Measurements from ENCODE around the gene PRSS33.

The PRSS33 gene

DNA sequence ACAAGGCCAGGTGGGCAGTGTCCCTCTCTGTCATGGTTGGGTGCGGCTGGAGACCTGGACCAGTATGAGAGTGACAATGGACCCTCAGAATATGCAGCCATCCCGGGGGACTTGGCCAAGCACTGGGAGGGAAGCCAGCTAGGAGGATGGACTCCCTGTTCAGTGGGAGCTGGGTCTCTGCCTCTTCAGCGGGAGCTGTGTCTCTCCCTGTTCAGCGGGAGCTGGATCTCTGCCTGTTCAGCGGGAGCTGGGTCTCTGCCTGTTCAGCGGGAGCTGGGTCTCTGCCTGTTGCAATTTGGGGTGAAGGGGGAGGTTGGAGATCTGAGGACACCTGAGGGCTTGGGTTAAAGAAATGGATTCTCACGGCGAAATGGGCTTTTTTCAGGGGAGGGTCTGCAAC, 3.8 kb upstream of the PRSS33 start:
- H3K4me3 ChIP-seq (ENCODE audit: control insufficient read depth, low read depth, low read length), result no peak overlapping the region
- TF ChIP-seq, protein P1, sequence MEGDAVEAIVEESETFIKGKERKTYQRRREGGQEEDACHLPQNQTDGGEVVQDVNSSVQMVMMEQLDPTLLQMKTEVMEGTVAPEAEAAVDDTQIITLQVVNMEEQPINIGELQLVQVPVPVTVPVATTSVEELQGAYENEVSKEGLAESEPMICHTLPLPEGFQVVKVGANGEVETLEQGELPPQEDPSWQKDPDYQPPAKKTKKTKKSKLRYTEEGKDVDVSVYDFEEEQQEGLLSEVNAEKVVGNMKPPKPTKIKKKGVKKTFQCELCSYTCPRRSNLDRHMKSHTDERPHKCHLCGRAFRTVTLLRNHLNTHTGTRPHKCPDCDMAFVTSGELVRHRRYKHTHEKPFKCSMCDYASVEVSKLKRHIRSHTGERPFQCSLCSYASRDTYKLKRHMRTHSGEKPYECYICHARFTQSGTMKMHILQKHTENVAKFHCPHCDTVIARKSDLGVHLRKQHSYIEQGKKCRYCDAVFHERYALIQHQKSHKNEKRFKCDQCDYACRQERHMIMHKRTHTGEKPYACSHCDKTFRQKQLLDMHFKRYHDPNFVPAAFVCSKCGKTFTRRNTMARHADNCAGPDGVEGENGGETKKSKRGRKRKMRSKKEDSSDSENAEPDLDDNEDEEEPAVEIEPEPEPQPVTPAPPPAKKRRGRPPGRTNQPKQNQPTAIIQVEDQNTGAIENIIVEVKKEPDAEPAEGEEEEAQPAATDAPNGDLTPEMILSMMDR (IDR thresholded peaks at IDR 0.05; ENCODE audit: control insufficient read depth, insufficient read depth, low read depth, low read length, missing control alignments), result no peak
- no peak for DNase-seq (ENCODE audit: low read depth)

DNA sequence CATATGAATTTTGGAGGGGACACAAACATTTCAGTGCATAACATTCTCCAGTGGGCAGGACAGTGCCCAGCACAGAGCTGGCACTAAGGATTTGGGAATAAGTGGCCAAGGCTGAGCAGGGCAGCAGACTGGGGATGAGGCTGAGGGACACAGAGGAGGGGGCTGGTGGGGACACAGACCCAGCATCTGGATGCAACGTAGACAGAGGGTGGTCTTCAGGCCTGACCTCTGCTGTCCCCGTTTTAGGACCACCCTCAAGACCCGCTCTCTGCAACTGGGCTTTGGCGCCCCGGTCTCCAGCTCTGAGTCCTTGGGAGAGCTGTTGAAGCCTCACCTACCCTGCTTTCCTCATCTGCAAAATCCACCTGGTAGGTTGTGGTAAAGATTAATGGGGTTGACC, 3.3 kb upstream of the PRSS33 start:
- H3K4me3 ChIP-seq (ENCODE audit: control insufficient read depth, low read depth, low read length), result no peak overlapping the region
- no peak for DNase-seq (ENCODE audit: low read depth)
- TF ChIP-seq, protein P1 (IDR thresholded peaks at IDR 0.05; ENCODE audit: control insufficient read depth, insufficient read depth, low read depth, low read length, missing control alignments), result no peak

DNA sequence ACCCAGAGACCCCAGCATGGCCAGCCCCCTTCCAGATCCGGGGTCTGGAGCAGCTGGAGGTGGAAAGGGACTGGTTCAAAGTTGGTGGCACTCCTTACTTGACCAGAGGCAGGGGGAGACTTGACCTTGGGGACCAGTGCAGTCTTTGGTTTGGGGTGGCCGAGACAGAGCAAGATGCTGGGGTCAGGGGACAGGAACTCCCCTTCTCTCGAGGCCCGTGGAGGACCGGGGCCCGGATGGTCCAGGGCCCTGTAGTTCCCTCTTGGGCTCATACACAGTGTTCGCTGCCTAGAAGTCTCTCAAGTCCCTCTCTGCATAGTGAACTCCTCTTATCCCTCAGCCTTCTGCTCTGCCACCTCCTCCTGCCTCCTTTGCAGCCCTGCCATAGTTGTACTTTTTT, 601 bp upstream of the PRSS33 start:
- TF ChIP-seq, protein P1 (IDR thresholded peaks at IDR 0.05; ENCODE audit: control insufficient read depth, insufficient read depth, low read depth, low read length, missing control alignments), result no peak
- DNase-seq (ENCODE audit: low read depth), result no peak
- no peak overlapping the region for H3K4me3 ChIP-seq (ENCODE audit: control insufficient read depth, low read depth, low read length)

DNA sequence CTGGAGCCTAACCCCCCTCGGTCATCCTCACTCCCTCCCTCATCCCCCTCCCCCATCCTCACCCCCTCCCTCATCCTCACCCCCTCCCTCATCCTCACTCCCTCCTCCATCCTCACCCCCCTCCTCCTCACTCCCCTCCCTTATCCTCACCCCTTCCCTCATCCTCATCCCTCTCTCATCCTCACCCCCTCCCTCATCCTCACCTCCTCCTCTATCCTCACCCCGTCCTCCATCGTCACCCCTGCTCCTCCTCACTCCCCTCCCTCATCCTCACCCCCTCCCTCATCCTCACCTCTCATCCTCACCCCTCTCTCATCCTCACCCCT, 571 bp downstream of the PRSS33 start:
- TF ChIP-seq, protein P1 (IDR thresholded peaks at IDR 0.05; ENCODE audit: control insufficient read depth, insufficient read depth, low read depth, low read length, missing control alignments), result no peak
- DNase-seq (ENCODE audit: low read depth), result no peak
- no peak overlapping the region for H3K4me3 ChIP-seq (ENCODE audit: control insufficient read depth, low read depth, low read length)

DNA sequence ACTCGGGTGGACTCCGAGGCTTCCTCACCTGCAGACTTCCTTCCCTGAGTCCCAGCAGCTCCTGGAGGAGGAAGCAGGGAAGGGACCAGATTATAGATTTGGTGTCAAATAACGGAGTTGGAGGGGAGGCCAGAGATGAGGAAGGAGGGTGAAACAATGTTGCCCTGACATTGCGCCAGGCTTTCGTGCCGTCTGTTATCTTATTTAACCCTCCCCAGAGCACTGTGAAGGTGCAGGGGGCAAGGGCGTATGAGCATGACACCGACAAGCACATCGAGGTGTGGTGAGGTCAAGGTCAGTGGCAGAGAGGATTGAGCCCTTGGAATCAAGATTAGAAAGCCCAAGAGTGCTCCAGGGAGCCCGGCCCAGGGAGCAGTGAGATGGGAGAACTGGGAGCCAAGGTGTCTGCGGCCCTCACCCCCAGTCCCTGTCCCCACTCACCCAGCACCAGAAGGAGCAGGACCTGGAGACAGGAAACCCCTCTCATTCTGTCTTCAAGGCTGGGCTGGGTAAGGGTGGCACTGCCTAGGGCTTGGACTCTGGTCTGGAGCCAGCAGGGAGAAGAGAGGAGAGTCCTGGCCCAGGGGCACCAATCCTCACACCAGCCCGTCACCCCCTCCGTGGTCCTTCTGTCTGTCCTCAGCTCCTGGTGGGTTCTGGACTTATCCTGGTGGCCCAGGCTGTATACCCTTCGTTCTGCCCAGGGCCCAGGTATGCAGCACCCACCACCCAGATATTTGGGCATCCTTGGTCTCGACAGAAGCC, 1.1 kb downstream of the PRSS33 start:
- DNase-seq (ENCODE audit: low read depth), result no peak
- TF ChIP-seq, protein P1 (IDR thresholded peaks at IDR 0.05; ENCODE audit: control insufficient read depth, insufficient read depth, low read depth, low read length, missing control alignments), result no peak
- H3K4me3 ChIP-seq (ENCODE audit: control insufficient read depth, low read depth, low read length), result no peak overlapping the region

DNA sequence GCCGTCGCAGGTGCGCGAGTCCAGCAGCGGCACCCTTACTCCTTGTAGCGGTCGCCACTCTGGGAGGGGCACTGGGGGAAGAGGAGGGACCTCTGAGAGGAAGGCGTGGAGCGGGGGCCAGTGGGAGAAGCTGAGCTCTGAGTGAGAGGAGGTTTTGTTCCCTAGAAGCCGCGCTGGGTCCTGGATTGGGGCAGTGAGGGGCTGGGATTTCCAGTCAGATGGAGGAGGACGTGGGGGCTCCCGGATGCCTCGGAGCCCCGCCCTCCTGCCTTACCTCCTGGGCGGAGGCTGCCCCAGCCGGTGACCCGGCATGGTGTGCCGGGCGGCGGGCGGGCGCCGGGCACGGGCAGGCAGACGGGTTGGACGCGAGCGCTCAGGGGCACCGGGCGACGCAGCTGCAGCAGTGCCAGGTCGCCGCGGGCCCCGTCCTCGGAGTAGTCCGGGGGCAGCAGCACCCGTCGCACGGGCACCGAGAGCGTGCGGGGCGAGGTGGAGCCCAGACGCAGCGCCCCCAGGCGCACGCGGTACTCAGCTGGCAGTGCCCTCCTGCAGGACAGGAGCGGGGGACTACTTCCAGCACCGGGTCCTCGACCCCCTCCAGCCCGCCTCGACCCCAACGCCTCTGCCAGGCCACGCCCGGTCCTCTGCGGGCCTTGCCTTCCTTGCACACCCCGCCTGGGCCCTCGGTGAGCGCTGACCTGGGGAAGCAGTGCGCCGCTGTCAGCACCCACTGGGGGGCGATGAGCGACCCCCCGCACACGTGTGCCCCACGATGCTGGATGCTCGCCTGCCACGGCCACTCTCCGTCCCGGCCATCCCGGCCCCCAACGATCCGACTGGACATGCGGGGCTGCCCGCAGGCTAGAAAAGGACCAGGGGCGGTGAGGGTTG, 2.0 kb downstream of the PRSS33 start:
- H3K4me3 ChIP-seq (ENCODE audit: control insufficient read depth, low read depth, low read length), result no peak overlapping the region
- TF ChIP-seq, protein P1 (IDR thresholded peaks at IDR 0.05; ENCODE audit: control insufficient read depth, insufficient read depth, low read depth, low read length, missing control alignments), result peak; percentile 11
- no peak for DNase-seq (ENCODE audit: low read depth)

Measured in AG09309 (cell line).